A204.1 (cell line): ENCODE results near the gene DIRAS1.
"Not testable (repeated sequence)": the region's sequence is repeated elsewhere in the genome, so short reads cannot be mapped to it uniquely, and the experiment has no call there.

ENCODE experiments used
- FAIRE-seq: peaks from 2 replicates; lab custom pipeline; 2012; peaks lifted over from hg19 to GRCh38; lab: Jason Lieb, UNC

Gene DIRAS1

GRCh38 chr19:2726160-2726855, 5.1 kb upstream of the DIRAS1 start:
- no peak for FAIRE-seq

GRCh38 chr19:2724148-2724557, 3.0 kb upstream of the DIRAS1 start:
- no peak for FAIRE-seq

GRCh38 chr19:2723747-2724146, 2.6 kb upstream of the DIRAS1 start:
- FAIRE-seq: no peak

GRCh38 chr19:2723345-2723715, 2.2 kb upstream of the DIRAS1 start:
- no peak for FAIRE-seq

- FAIRE-seq: no peak
Measured at GRCh38 chr19:2722541-2723344, 1.6 kb upstream of the DIRAS1 start.

- FAIRE-seq: no peak
Measured at GRCh38 chr19:2721570-2722540, 683 bp upstream of the DIRAS1 start.

GRCh38 chr19:2719920-2720776, 1.0 kb downstream of the DIRAS1 start:
- FAIRE-seq: no peak

- FAIRE-seq: no peak
Measured at GRCh38 chr19:2719232-2719735, 1.9 kb downstream of the DIRAS1 start.

GRCh38 chr19:2717638-2718541, 3.3 kb downstream of the DIRAS1 start:
- no peak for FAIRE-seq

GRCh38 chr19:2716722-2717637, 4.2 kb downstream of the DIRAS1 start:
- no peak for FAIRE-seq

GRCh38 chr19:2716275-2716650, 4.9 kb downstream of the DIRAS1 start:
- no peak for FAIRE-seq

GRCh38 chr19:2715470-2716274, 5.5 kb downstream of the DIRAS1 start:
- no peak for FAIRE-seq

- FAIRE-seq: no peak
Measured at GRCh38 chr19:2714531-2715269, 6.5 kb downstream of the DIRAS1 start.

- FAIRE-seq: not testable (repeated sequence)
Measured at GRCh38 chr19:2714102-2714501, 7.1 kb downstream of the DIRAS1 start.

GRCh38 chr19:2713170-2713569, 8.0 kb downstream of the DIRAS1 start:
- not testable (repeated sequence) for FAIRE-seq

- FAIRE-seq: no peak
Measured at GRCh38 chr19:2711875-2712205, 9.3 kb downstream of the DIRAS1 start.

- FAIRE-seq: no peak
Measured at GRCh38 chr19:2711172-2711874, 9.8 kb downstream of the DIRAS1 start.
